HG03354 (cell line): ENCODE results near the gene TLX2.

Experiments used
- ATAC-seq: cut with Tn5 transposase; IDR thresholded peaks from one replicate; pipeline ENCODE4 v1.9.1; 2021; ENCODE audit warnings: mild to moderate bottlenecking; ENCODE audit not compliant: unreplicated experiment, poor library complexity, severe bottlenecking

Gene TLX2

GRCh38 chr2:74510272-74510671 is 4.0 kb upstream of the TLX2 start:
- no peak for ATAC-seq

GRCh38 chr2:74511104-74511989 is 2.9 kb upstream of the TLX2 start:
- ATAC-seq = no peak

- no peak for ATAC-seq
Measured at GRCh38 chr2:74512744-74513604, 1.3 kb upstream of the TLX2 start.

GRCh38 chr2:74513605-74514367 is 464 bp upstream of the TLX2 start:
- no peak for ATAC-seq

- ATAC-seq = no peak
Measured at GRCh38 chr2:74515271-74515980, 1.2 kb downstream of the TLX2 start.

- peak; percentile 65 for ATAC-seq
Measured at GRCh38 chr2:74515981-74516633, 1.9 kb downstream of the TLX2 start.

- ATAC-seq = no peak
Measured at GRCh38 chr2:74516650-74517049, 2.4 kb downstream of the TLX2 start.

GRCh38 chr2:74522516-74522915 is 8.3 kb downstream of the TLX2 start:
- no peak for ATAC-seq

GRCh38 chr2:74524005-74524404 is 9.8 kb downstream of the TLX2 start:
- no peak for ATAC-seq

- ATAC-seq = no peak
Measured at GRCh38 chr2:74524955-74525716, 10.9 kb downstream of the TLX2 start.

- no peak for ATAC-seq
Measured at GRCh38 chr2:74525717-74526648, 11.7 kb downstream of the TLX2 start, which contains the start of gene DQX1. DQX1 (minus strand) TSS chr2:74526231; CDS start chr2:74525729, 502 bp downstream.

GRCh38 chr2:74526649-74527230 is 12.5 kb downstream of the TLX2 start:
- no peak for ATAC-seq

- ATAC-seq = no peak
Measured at GRCh38 chr2:74527741-74528140, 13.5 kb downstream of the TLX2 start.

- ATAC-seq = peak; percentile 15
Measured at GRCh38 chr2:74528600-74529356, 14.5 kb downstream of the TLX2 start.

- peak; percentile 83 for ATAC-seq
Measured at GRCh38 chr2:74529357-74530238, 15.3 kb downstream of the TLX2 start, which contains the start of the genes AUP1 and HTRA2. AUP1 (minus strand) TSS chr2:74529706; CDS start chr2:74529629, 77 bp downstream. HTRA2 (plus strand) TSS chr2:74529933; CDS start chr2:74530007, 74 bp downstream.
